C4-2B (cell line): Measurements from ENCODE around the gene NXPE4.

Experiments used
- CTCF ChIP-seq: fragments of 450-650 bp; conservative IDR thresholded peaks from 2 replicates; pipeline ENCODE4 v1.5.1; 2017; ENCODE audit warnings: mild to moderate bottlenecking
- ZFX ChIP-seq: fragments of 450-650 bp; IDR thresholded peaks from 2 replicates; pipeline ENCODE4 v1.6.1; 2017

- no peak for TF ChIP-seq CTCF
- no peak for TF ChIP-seq ZFX
Measured at GRCh38 chr11:114594703-114595102, 883 bp downstream of the NXPE4 start.
